Common myeloid progenitor, CD34-positive (primary cell): ENCODE results near the gene ZNF41. TPM values are rescaled to one million over a fixed set of nuclear protein-coding genes. Genes with fewer than 3 reads are reported as not detected.

Experiments used
- CTCF ChIA-PET: fragments of 350-600 bp; sonication (Branson Sonifier 250); formaldehyde crosslinking; loops from one replicate; lab custom pipeline; 2021; ENCODE audit warnings: antibody characterized with exemption; lab: Charles Lee
- POLR2A ChIA-PET: fragments of 350-600 bp; sonication (Branson Sonifier 250); formaldehyde crosslinking; loops from one replicate; lab custom pipeline; 2021; ENCODE audit warnings: antibody characterized with exemption; lab: Charles Lee
- DNase-seq, 3 donors: peaks; one replicate each; pipeline versions ENCODE4 v3.0.0 to v3.0.0-alpha.2; 2013
- H3K27ac ChIP-seq, 2 experiments: 1 replicate in 1 of 2; 2 replicates in 1 of 2; pipeline ENCODE4 v1.7.0; 2013; ENCODE audit warnings: inconsistent platforms in 2 of 2, low read length in 2 of 2, mild to moderate bottlenecking in 2 of 2, low read depth in 1 of 2, moderate library complexity in 1 of 2; ENCODE audit not compliant: severe bottlenecking in 2 of 2, insufficient read depth in 1 of 2, poor library complexity in 1 of 2
- H3K27me3 ChIP-seq, 5 experiments: replicated peaks in 2 of 5; 1 replicate in 3 of 5; 2 replicates in 2 of 5; pipeline versions ENCODE4 v1.6.1 to v1.7.0; 2013; ENCODE audit warnings: low read length in 4 of 5, mild to moderate bottlenecking in 2 of 5, moderate library complexity in 2 of 5, inconsistent platforms in 1 of 5; ENCODE audit not compliant: insufficient read depth in 5 of 5, control insufficient read depth in 4 of 5
- H3K36me3 ChIP-seq, 4 experiments: 1 replicate in 2 of 4; 2 replicates in 2 of 4; pipeline versions ENCODE4 v1.6.1 to v1.7.0; 2013; ENCODE audit warnings: low read length in 3 of 4, control low read depth in 1 of 4, mild to moderate bottlenecking in 1 of 4; ENCODE audit not compliant: control insufficient read depth in 4 of 4, insufficient read depth in 4 of 4
- H3K4me1 ChIP-seq, 4 experiments: 1 replicate in 3 of 4; 2 replicates in 1 of 4; pipeline versions ENCODE4 v1.6.1 to v1.7.1; 2013; ENCODE audit warnings: low read length in 3 of 4, mild to moderate bottlenecking in 3 of 4, control low read depth in 1 of 4, inconsistent platforms in 1 of 4, moderate library complexity in 1 of 4; ENCODE audit not compliant: control insufficient read depth in 4 of 4, insufficient read depth in 4 of 4; ENCODE audit errors: control extremely low read depth in 1 of 4
- H3K4me3 ChIP-seq, 7 experiments: 1 replicate in 4 of 7; 2 replicates in 3 of 7; pipeline versions ENCODE4 v1.5.1 to v1.7.0; 2013; ENCODE audit warnings: mild to moderate bottlenecking in 7 of 7, low read length in 6 of 7, moderate library complexity in 6 of 7, inconsistent platforms in 2 of 7, low read depth in 2 of 7, control low read depth in 1 of 7; ENCODE audit not compliant: insufficient read depth in 4 of 7, control insufficient read depth in 1 of 7; ENCODE audit errors: extremely low read depth in 1 of 7
- H3K9me3 ChIP-seq, 5 experiments: 1 replicate in 4 of 5; 2 replicates in 1 of 5; pipeline versions ENCODE4 v1.6.1 to v1.7.1; 2013; ENCODE audit warnings: low read length in 4 of 5, mild to moderate bottlenecking in 2 of 5, inconsistent platforms in 1 of 5, low read depth in 1 of 5, moderate library complexity in 1 of 5; ENCODE audit not compliant: control insufficient read depth in 4 of 5, insufficient read depth in 2 of 5; ENCODE audit errors: control extremely low read depth in 1 of 5
- WGBS: methylation state at CpG from one replicate; pipeline ENCODE4 v1.1.5; 2013; ENCODE audit not compliant: insufficient coverage; 5-methylcytosine and 5-hydroxymethylcytosine counted together
- polyA plus RNA-seq: library from polyadenylated mRNA; unstranded; fragments of 120-200 nt; gene quantifications from one replicate; pipeline ENCODE4 v1.2.1, GENCODE V29; 2013

Gene ZNF41
- 7.2 TPM for polyA plus RNA-seq

DNA sequence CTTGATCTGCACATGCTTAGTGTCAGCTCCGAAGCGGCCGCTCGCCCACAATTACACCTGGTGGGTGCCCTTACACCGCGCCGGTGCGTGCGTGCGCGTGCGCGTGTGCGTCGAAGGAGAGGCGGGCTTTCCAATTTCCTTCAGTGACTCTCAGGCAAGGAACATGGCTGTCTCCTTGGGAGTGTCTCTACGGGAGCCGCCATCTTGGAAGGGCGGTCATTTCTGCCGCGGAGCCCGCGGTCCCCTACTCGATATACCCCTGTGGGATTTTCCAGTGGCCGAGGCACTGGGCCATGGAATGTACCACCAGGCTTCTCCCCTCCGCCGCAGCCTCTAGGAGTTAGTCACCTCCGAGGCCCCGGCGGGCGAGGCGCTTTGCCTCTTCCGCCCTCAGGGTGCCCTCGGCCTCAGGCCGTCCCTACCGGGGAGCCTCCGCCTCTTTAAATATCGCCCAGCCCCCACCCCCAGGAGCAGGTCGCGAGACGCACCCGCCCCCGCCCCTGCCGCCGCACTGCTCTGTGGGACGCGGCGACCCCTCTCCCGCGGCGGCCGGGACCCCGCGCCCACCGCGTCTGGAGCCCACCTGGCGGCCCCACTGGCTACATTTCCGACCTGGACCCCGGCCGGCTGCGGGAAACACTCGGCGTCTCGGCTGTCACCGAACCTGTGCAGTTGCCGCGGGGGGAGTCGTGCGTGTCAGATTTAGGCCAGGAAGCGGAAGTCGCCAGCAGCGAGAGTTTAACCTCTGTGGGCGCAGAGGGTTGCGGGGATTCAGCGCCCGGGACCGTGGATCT, at the start of gene ZNF41:
Gene ZNF41, minus strand, starts transcription at position 711 of the 794 bp plus-strand sequence. CDS start 15,741 bp downstream, outside the sequence.
- no peaks in the 10 kb centered on the region for H3K36me3 ChIP-seq
- H3K4me1 ChIP-seq: peaks cover 0 to 26% (median 6%) of the 10 kb centered on the region in 4 experiments
- WGBS: 41% methylated on average over 65 of the region's 77 CpGs
- H3K27ac ChIP-seq: peak within 1 kb of the TSS; percentile 64 to 92
- H3K27me3 ChIP-seq: peaks cover 0 to 5% (median 0%) of the 10 kb centered on the region in 5 experiments
- DNase-seq: peak; percentile 75 to 87 (median 82)
- H3K4me3 ChIP-seq: peak within 1 kb of the TSS; percentile 65 to 86 (median 76)
- ChIA-PET CTCF (no interaction called here), POLR2A (no interaction called here)
- H3K9me3 ChIP-seq: no peaks in the 10 kb centered on the region

DNA sequence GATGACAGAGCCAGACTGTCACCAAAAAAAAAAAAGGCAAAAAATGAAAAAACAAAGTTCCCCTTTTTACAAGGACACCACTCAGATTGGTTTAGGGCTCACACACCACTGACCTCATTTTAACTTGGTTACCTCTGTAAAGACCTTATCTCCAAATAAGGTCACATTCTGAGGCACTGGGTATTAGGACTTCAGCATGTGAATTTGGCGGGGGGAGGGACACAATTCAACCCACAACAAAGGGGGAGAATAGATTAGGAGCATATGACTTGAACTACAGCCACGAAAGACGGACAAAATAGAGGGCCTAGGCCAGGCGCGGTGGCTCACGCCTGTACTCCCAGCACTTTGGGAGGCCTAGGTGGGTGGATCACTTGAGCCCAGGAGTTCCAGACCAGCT, 47.0 kb upstream of the ZNF41 start:
- peaks cover 0 to 3% (median 0%) of the 10 kb centered on the region in 4 experiments for H3K4me1 ChIP-seq
- no peak overlapping the region for H3K27ac ChIP-seq
- H3K4me3 ChIP-seq: no peak overlapping the region
- 88% methylated on average over 5 of the region's 6 CpGs for WGBS
- H3K9me3 ChIP-seq: no peaks in the 10 kb centered on the region
- POLR2A ChIA-PET: no interaction called here
- no peaks in the 10 kb centered on the region for H3K36me3 ChIP-seq
- DNase-seq: peak; percentile 42 to 84 (median 77)
- no peaks in the 10 kb centered on the region for H3K27me3 ChIP-seq
- CTCF ChIA-PET: no interaction called here

DNA sequence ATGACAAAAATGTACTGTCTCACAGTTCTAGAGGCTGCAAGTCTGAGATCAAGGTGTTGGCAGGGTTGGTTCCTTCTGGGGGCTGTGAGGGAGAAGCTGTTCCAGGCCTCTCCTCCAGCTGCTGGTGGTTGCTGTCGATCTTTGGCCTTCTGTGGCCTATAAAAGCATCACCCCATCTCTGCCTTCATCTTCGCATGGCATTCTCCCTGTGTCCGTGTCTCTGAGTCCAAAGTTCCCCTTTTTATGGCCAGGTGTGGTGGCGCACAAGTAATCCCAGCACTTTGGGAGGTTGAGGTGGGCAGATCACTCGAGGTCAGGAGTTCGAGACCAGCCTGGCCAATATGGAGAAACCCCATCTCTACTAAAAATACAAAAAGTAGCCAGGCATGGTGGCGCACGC, 46.5 kb upstream of the ZNF41 start:
- ChIA-PET CTCF (no interaction called here), POLR2A (no interaction called here)
- Histone ChIP-seq H3K9me3 (no peaks in the 10 kb centered on the region), H3K27me3 (no peaks in the 10 kb centered on the region), H3K36me3 (no peaks in the 10 kb centered on the region), H3K27ac (no peak overlapping the region), H3K4me3 (no peak overlapping the region), H3K4me1 (peaks cover 0 to 3% (median 0%) of the 10 kb centered on the region in 4 experiments)
- WGBS: 87% methylated on average over 3 of the region's 8 CpGs
- DNase-seq: no peak

DNA sequence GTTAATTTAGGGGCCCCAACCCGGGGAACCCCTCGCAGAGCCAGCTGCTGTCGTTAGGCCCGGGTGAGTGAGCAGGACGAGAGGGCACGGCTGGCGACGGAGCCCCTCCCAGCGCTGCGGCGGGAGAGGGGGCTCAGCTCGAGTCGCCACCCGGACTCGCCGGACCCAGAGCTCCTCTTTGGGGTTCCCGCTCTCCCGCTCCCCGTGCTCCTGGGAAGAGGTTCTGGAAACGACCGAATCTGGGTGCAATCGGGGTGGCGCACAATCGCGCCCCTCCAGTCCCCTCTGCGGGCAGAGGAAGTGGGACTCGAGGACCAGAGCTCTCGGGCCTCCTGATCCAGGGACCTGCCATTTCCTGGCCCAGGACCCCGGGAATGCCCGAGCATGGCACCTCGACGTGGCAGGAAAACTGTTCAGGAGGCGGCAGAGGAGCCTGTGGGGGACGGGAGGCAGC, 40.7 kb upstream of the ZNF41 start:
- ChIA-PET POLR2A (interaction anchor here (0.9 kb wide), 1 partner anchor 333 kb away, joined by 3 read pairs; no protein-coding TSS in a partner anchor), CTCF (interaction anchor here (0.8 to 2.6 kb wide), 12 partner anchors 9 to 430 kb away, joined by 3 to 12 read pairs (median 5); partner anchors contain the start of gene CFP)
- no peaks in the 10 kb centered on the region for H3K27me3 ChIP-seq
- no peak overlapping the region for H3K27ac ChIP-seq
- peak overlapping the region; percentile 37 to 75 (median 63) for H3K4me3 ChIP-seq
- WGBS: 28% methylated on average over 33 of the region's 34 CpGs
- H3K9me3 ChIP-seq: peaks cover 0 to 10% (median 0%) of the 10 kb centered on the region in 5 experiments
- peaks cover 0 to 7% (median 0%) of the 10 kb centered on the region in 4 experiments for H3K4me1 ChIP-seq
- H3K36me3 ChIP-seq: no peaks in the 10 kb centered on the region
- no peak for DNase-seq

DNA sequence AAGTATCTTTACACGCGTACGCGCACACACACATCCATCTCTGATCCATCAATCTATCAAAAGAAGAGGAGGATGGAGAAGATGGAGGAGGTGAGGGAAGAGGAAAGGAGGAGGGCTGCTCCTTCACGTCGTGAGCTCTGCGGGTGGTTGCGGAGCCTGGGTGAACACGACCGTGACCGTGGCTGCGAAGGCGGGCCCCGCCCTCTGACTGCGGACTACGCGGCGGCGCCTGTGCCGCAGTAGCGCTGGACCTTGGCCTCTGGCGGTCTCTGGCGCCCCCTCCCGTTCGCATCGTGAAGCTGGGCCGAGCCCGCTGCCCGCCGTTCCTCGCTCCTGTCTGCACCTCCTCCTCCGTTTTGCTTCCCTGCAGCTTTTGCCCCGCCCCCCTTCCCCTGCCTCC, 40.3 kb upstream of the ZNF41 start:
- Histone ChIP-seq H3K4me1 (peaks cover 0 to 7% (median under 1%) of the 10 kb centered on the region in 4 experiments), H3K4me3 (peak overlapping the region; percentile 37 to 75 (median 63)), H3K9me3 (peaks cover 0 to 10% (median 0%) of the 10 kb centered on the region in 5 experiments), H3K27ac (no peak overlapping the region), H3K36me3 (no peaks in the 10 kb centered on the region), H3K27me3 (no peaks in the 10 kb centered on the region)
- ChIA-PET POLR2A (interaction anchor here (0.9 kb wide), 1 partner anchor 332 kb away, joined by 3 read pairs; no protein-coding TSS in a partner anchor), CTCF (interaction anchor here (0.8 to 2.6 kb wide), 13 partner anchors 9 to 430 kb away, joined by 3 to 12 read pairs (median 5); partner anchors contain the start of gene CFP)
- 11% methylated on average over 25 of the region's 33 CpGs for WGBS
- DNase-seq: peak; percentile 70 to 71 (median 71)

DNA sequence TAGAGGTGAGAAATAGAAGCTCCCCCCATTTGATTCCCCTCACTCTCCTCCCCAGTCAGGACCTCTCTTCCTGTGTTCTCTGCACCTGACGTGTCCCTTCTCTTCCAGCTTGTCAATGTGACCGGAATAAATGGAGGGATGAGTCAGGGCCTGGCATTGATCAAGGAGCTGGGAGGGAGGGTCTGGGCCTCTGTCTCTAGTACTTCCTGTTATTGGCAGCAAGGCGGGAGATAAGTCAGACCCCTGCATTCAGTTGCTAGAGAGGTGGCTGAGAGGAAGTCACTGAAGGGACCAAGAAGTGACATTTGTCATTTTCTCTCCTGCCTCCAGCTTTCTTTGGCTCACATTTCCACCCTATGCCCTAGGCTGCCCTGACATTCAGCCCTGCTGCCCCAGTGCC, 35.1 kb upstream of the ZNF41 start:
- no peak for DNase-seq
- Histone ChIP-seq H3K4me3 (no peak overlapping the region), H3K4me1 (peaks cover 0 to 9% (median 6%) of the 10 kb centered on the region in 4 experiments), H3K27ac (no peak overlapping the region), H3K36me3 (no peaks in the 10 kb centered on the region), H3K27me3 (peaks cover 0 to 3% (median 0%) of the 10 kb centered on the region in 5 experiments), H3K9me3 (peaks cover 0 to 10% (median 0%) of the 10 kb centered on the region in 5 experiments)
- ChIA-PET POLR2A (no interaction called here), CTCF (no interaction called here)
- WGBS: no CpG with 5 or more reads among the region's 3 CpGs
